ENCODE measurements around the gene NDUFA8.

NDUFA8 gene

DNA sequence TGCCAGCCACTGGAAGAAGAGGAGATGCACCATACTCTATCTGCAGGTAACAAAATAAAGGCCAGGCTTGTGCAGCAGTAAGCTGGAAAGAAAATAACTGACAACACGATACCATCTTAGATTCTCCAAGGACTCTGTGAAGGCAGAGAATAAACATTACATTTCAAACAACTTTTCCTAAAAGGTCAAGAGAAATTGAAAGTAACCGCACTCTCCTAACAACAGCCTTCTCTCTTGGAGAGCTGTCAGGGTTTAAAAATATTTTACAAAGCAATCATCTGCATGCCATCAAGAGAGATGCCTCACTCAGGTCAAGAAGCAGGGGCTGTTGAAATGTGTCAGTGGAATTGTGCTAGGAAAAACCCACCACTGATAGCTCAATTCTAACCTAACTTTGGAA is 53.0 kb downstream of the NDUFA8 start:
- DNase-seq (ENCODE audit: low read depth) = no peak
- no peak overlapping the region for H3K4me3 ChIP-seq (ENCODE audit: low read length)
- TF ChIP-seq, protein P1, sequence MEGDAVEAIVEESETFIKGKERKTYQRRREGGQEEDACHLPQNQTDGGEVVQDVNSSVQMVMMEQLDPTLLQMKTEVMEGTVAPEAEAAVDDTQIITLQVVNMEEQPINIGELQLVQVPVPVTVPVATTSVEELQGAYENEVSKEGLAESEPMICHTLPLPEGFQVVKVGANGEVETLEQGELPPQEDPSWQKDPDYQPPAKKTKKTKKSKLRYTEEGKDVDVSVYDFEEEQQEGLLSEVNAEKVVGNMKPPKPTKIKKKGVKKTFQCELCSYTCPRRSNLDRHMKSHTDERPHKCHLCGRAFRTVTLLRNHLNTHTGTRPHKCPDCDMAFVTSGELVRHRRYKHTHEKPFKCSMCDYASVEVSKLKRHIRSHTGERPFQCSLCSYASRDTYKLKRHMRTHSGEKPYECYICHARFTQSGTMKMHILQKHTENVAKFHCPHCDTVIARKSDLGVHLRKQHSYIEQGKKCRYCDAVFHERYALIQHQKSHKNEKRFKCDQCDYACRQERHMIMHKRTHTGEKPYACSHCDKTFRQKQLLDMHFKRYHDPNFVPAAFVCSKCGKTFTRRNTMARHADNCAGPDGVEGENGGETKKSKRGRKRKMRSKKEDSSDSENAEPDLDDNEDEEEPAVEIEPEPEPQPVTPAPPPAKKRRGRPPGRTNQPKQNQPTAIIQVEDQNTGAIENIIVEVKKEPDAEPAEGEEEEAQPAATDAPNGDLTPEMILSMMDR (IDR thresholded peaks at IDR 0.05; ENCODE audit: insufficient read depth, low read depth, low read length, missing control alignments) = no peak

- TF ChIP-seq, protein P1 (IDR thresholded peaks at IDR 0.05; ENCODE audit: insufficient read depth, low read depth, low read length, missing control alignments) = no peak
- H3K4me3 ChIP-seq (ENCODE audit: low read length) = no peak overlapping the region
Observed at GRCh38 chr9:122103985-122104384, 55.6 kb downstream of the NDUFA8 start.

GRCh38 chr9:122102156-122102555 is 57.4 kb downstream of the NDUFA8 start:
- no peak for DNase-seq (ENCODE audit: low read depth)
- TF ChIP-seq, protein P1 (IDR thresholded peaks at IDR 0.05; ENCODE audit: insufficient read depth, low read depth, low read length, missing control alignments) = no peak
- no peak overlapping the region for H3K4me3 ChIP-seq (ENCODE audit: low read length)

More at GRCh38 chr9:122103985-122104384, 55.6 kb downstream of the NDUFA8 start:
- DNase-seq (ENCODE audit: low read depth) = no peak

DNA sequence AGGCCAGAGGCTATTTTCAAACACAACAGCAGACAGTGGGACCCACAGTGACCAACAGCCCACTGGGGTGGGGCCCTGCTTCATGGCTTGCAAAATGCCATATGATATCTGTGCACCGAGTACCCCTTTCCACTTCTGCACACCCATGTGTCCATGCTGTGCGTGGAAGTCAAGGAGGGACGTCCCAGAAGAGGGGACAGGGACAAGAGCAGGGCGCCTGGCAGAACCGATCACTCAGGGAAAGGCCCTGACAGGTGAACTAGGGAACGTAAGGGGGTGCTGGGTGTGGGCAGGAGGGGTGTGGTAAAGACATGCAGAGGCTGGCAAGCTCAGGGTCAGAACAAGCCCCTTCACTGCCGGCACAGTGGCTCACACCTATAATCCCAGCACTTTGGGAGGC is 58.8 kb downstream of the NDUFA8 start:
- H3K4me3 ChIP-seq (ENCODE audit: low read length) = no peak overlapping the region
- DNase-seq (ENCODE audit: low read depth) = no peak
- TF ChIP-seq, protein P1 (IDR thresholded peaks at IDR 0.05; ENCODE audit: insufficient read depth, low read depth, low read length, missing control alignments) = no peak

GRCh38 chr9:122099271-122099869 is 60.2 kb downstream of the NDUFA8 start:
- H3K4me3 ChIP-seq (ENCODE audit: low read length) = no peak overlapping the region
- peak; percentile 75 for DNase-seq (ENCODE audit: low read depth)
- TF ChIP-seq, protein P1 (IDR thresholded peaks at IDR 0.05; ENCODE audit: insufficient read depth, low read depth, low read length, missing control alignments) = peak; percentile 79

GRCh38 chr9:122097679-122098315 is 61.8 kb downstream of the NDUFA8 start:
- TF ChIP-seq, protein P1 (IDR thresholded peaks at IDR 0.05; ENCODE audit: insufficient read depth, low read depth, low read length, missing control alignments) = no peak
- no peak for DNase-seq (ENCODE audit: low read depth)
- no peak overlapping the region for H3K4me3 ChIP-seq (ENCODE audit: low read length)

Measured in epithelial cell of esophagus (primary cell).